ENCODE data around the gene EIF4H. TPM values are rescaled to one million over a fixed set of nuclear protein-coding genes. Genes with fewer than 3 reads are reported as not detected.
"Not testable (repeated sequence)": the region's sequence is repeated elsewhere in the genome, so short reads cannot be mapped to it uniquely, and the experiment has no call there.

EIF4H gene
- total and polyA plus RNA-seq, 2 of the 8 experiments (the other 6 are each of a cell fraction or from before 2014, with no cell fraction given): 323 to 382 TPM

- H3K79me2 ChIP-seq (ENCODE audit: control insufficient read depth in 1 of 2, insufficient read depth in 2 of 2, low read length in 2 of 2); H2BK120ac ChIP-seq (replicated peaks; ENCODE audit: low read depth, low read length); H4K91ac ChIP-seq (replicated peaks; ENCODE audit: insufficient read length, low read length); H3K27ac ChIP-seq (ENCODE audit: low read depth, low read length); FAIRE-seq; H3K4me1 ChIP-seq (replicated peaks in 1 of 4; ENCODE audit: control insufficient read depth in 3 of 4, insufficient read depth in 4 of 4, low read length in 3 of 4); DNase-seq (ENCODE audit: low read depth in 1 of 2, low spot score in 2 of 2); H4K8ac ChIP-seq (ENCODE audit: extremely low read depth, insufficient read depth, low read length); H3K23ac ChIP-seq (ENCODE audit: insufficient read length); H3K9ac ChIP-seq (replicated peaks in 1 of 4; ENCODE audit: extremely low read depth in 1 of 4, low read depth in 3 of 4, low read length in 3 of 4); H3K23me2 ChIP-seq (ENCODE audit: low read depth, low read length); H2BK15ac ChIP-seq (ENCODE audit: low read length); H2BK5ac ChIP-seq (ENCODE audit: low read depth, low read length); H3K56ac ChIP-seq (replicated peaks; ENCODE audit: insufficient read length, low read depth, low read length); H2AK5ac ChIP-seq (ENCODE audit: low read depth, low read length); H3K18ac ChIP-seq (ENCODE audit: extremely low read depth, low read length); H2AFZ ChIP-seq (ENCODE audit: low read length); H3K4me2 ChIP-seq (ENCODE audit: insufficient read depth in 1 of 2, low read depth in 2 of 2, low read length in 2 of 2); H2BK12ac ChIP-seq (ENCODE audit: low read depth, low read length); H3K27me3 ChIP-seq (replicated peaks in 1 of 4; ENCODE audit: control insufficient read depth in 3 of 4, extremely low read depth in 1 of 4, insufficient read depth in 3 of 4, low read length in 3 of 4); H4K20me1 ChIP-seq (replicated peaks in 1 of 2; ENCODE audit: control insufficient read depth in 1 of 2, insufficient read depth in 2 of 2, low read length in 2 of 2); H3K4me3 ChIP-seq (ENCODE audit: extremely low read depth in 1 of 4, insufficient read depth in 2 of 4, low read depth in 3 of 4, low read length in 4 of 4); H2BK20ac ChIP-seq (ENCODE audit: low read length); H3K79me1 ChIP-seq (ENCODE audit: low read depth, low read length); H3K36me3 ChIP-seq (ENCODE audit: control insufficient read depth in 2 of 4, insufficient read depth in 4 of 4, low read length in 3 of 4); H3K9me3 ChIP-seq (ENCODE audit: insufficient read depth in 2 of 2, low read depth in 1 of 2, low read length in 1 of 2); H4K5ac ChIP-seq (ENCODE audit: insufficient read length, low read depth, low read length); H3K4ac ChIP-seq (replicated peaks; ENCODE audit: insufficient read length, low read depth, low read length); H3K14ac ChIP-seq (ENCODE audit: insufficient read length): not testable (repeated sequence)
- 89% methylated on average over 6 of the region's 6 CpGs; no CpG with 5 or more reads in 1 of the 2 experiments for WGBS, 2 experiments (ENCODE audit: extremely low coverage in 1 of 2, insufficient coverage in 1 of 2, insufficient read length in 1 of 2, insufficient replicate concordance in 2 of 2, low coverage in 1 of 2, low lambda C conversion rate in 2 of 2, missing lambda C conversion rate in 1 of 2)
- CTCF ChIA-PET (ENCODE audit: partially characterized antibody): interaction anchor here (0.5 to 2.1 kb wide), 7 partner anchors 9 to 214 kb away, joined by 3 to 9 read pairs (median 4); no protein-coding TSS in a partner anchor
- POLR2A ChIA-PET (ENCODE audit: partially characterized antibody): interaction anchor here (1.3 to 1.4 kb wide), 3 partner anchors 11 to 29 kb away, joined by 3 to 5 read pairs (median 4); no protein-coding TSS in a partner anchor
Observed at GRCh38 chr7:74167324-74167723, 6.8 kb upstream of the EIF4H start.

All from H1 (cell line).